HepG2 (cell line): ENCODE measurements around the gene EFCAB14. TPM values are rescaled to one million over a fixed set of nuclear protein-coding genes. Genes with fewer than 3 reads are reported as not detected.

Source experiments
- CBX1 ChIP-seq: IDR thresholded peaks from one replicate; pipeline ENCODE4 v1.6.1; 2016; ENCODE audit warnings: antibody characterized with exemption, low read depth
- CBX5 ChIP-seq: sonication (generic); formaldehyde crosslinking; IDR thresholded peaks from 2 replicates; pipeline ENCODE4 v1.4.0; 2020; ENCODE audit warnings: missing genetic modification reagents, borderline replicate concordance
- CEBPG ChIP-seq: IDR thresholded peaks from 2 replicates; pipeline ENCODE4 v1.6.1; 2016
- HNRNPH1 ChIP-seq: fragments of 200-400 bp; formaldehyde crosslinking; optimal IDR thresholded peaks from 2 replicates; pipeline ENCODE3; 2017; ENCODE audit warnings: mild to moderate bottlenecking, low read depth, low read length
- HOXA7 ChIP-seq: sonication (generic); formaldehyde crosslinking; IDR thresholded peaks from 2 replicates; pipeline ENCODE4 v1.8.1; 2022; ENCODE audit warnings: mild to moderate bottlenecking, missing genetic modification reagents, moderate library complexity
- KLF9 ChIP-seq: IDR thresholded peaks from 2 replicates; pipeline ENCODE4 v1.6.1; 2016; ENCODE audit warnings: low read depth
- LRRFIP1 ChIP-seq: sonication (generic); formaldehyde crosslinking; conservative IDR thresholded peaks from 2 replicates; pipeline ENCODE4 v1.4.0; 2020; ENCODE audit warnings: missing genetic modification reagents
- MED13 ChIP-seq: sonication (generic); formaldehyde crosslinking; IDR thresholded peaks from 2 replicates; pipeline ENCODE4 v1.5.0; 2020; ENCODE audit warnings: missing genetic modification reagents
- MTA1 ChIP-seq: sonication (generic); formaldehyde crosslinking; IDR thresholded peaks from 2 replicates; pipeline ENCODE4 v1.4.0; 2020; ENCODE audit warnings: missing genetic modification reagents, mild to moderate bottlenecking, borderline replicate concordance
- MTA3 ChIP-seq: sonication (generic); formaldehyde crosslinking; IDR thresholded peaks from 2 replicates; pipeline ENCODE4 v1.4.0; 2020; ENCODE audit warnings: missing genetic modification reagents
- NFKB2 ChIP-seq: sonication (generic); formaldehyde crosslinking; IDR thresholded peaks from 2 replicates; pipeline ENCODE4 v1.4.0; 2020; ENCODE audit warnings: missing genetic modification reagents, borderline replicate concordance
- NFKBIZ ChIP-seq: IDR thresholded peaks from 2 replicates; pipeline ENCODE4 v1.6.1; 2018; ENCODE audit warnings: missing genetic modification reagents, missing compliant biosample characterization
- PTBP1 ChIP-seq: fragments of 200-400 bp; formaldehyde crosslinking; IDR thresholded peaks from 2 replicates; pipeline ENCODE4 v1.6.1; 2018; ENCODE audit warnings: low read length, low read depth; ENCODE audit not compliant: poor library complexity, severe bottlenecking
- SIX1 ChIP-seq: sonication (generic); formaldehyde crosslinking; IDR thresholded peaks from 2 replicates; pipeline ENCODE4 v1.4.0; 2020; ENCODE audit warnings: missing genetic modification reagents, borderline replicate concordance
- TMF1 ChIP-seq: sonication (generic); formaldehyde crosslinking; IDR thresholded peaks from 2 replicates; pipeline ENCODE4 v1.8.1; 2022; ENCODE audit warnings: low read depth, missing genetic modification reagents
- ZFP36L1 ChIP-seq: sonication (generic); formaldehyde crosslinking; IDR thresholded peaks from 2 replicates; pipeline ENCODE4 v1.8.0; 2022; ENCODE audit warnings: mild to moderate bottlenecking, missing genetic modification reagents, moderate library complexity
- ZNF33A ChIP-seq: sonication (generic); formaldehyde crosslinking; IDR thresholded peaks from 2 replicates; pipeline ENCODE4 v1.5.1; 2020; ENCODE audit warnings: missing genetic modification reagents, mild to moderate bottlenecking, moderate library complexity, borderline replicate concordance
- ZNF530 ChIP-seq: sonication (generic); formaldehyde crosslinking; IDR thresholded peaks from 2 replicates; pipeline ENCODE4 v1.5.0; 2020; ENCODE audit warnings: low read depth, mild to moderate bottlenecking, missing genetic modification reagents
- ZNF616 ChIP-seq: sonication (generic); formaldehyde crosslinking; IDR thresholded peaks from 2 replicates; pipeline ENCODE4 v1.5.0; 2020; ENCODE audit warnings: low read depth, mild to moderate bottlenecking, missing genetic modification reagents
- ZNF777 ChIP-seq: sonication (generic); formaldehyde crosslinking; IDR thresholded peaks from 2 replicates; pipeline ENCODE4 v1.4.0; 2020; ENCODE audit warnings: missing genetic modification reagents
- ZNF781 ChIP-seq: sonication (generic); formaldehyde crosslinking; IDR thresholded peaks from 2 replicates; pipeline ENCODE4 v1.5.1; 2020; ENCODE audit warnings: borderline replicate concordance, mild to moderate bottlenecking, missing genetic modification reagents; ENCODE audit errors: not compliant biosample characterization
- ZNF788 ChIP-seq: sonication (generic); formaldehyde crosslinking; IDR thresholded peaks from 2 replicates; pipeline ENCODE4 v1.5.0; 2020; ENCODE audit warnings: mild to moderate bottlenecking, missing genetic modification reagents, borderline replicate concordance
- ZNF878 ChIP-seq: sonication (generic); formaldehyde crosslinking; IDR thresholded peaks from 2 replicates; pipeline ENCODE4 v1.8.1; 2023; ENCODE audit warnings: mild to moderate bottlenecking, missing genetic modification reagents, moderate library complexity
- polyA plus RNA-seq, 8 experiments: library from polyadenylated mRNA; depleted of rRNA in 3 of 8; stranded (reverse) in 7 of 8; unstranded in 1 of 8; fragments of >200 nt; fragmentation: Illumina TruSeq in 4 of 8; extraction: Trizol in 4 of 8; gene quantifications; 2 replicates each; pipeline versions ENCODE4 v1.2.1 to v1.2.3, GENCODE V29; 2011 to 2016; ENCODE audit warnings: low read depth in 4 of 8, missing spikeins in 1 of 8, mixed read lengths in 1 of 8; ENCODE audit not compliant: insufficient read depth in 1 of 8
- total RNA-seq, 5 experiments: library from RNA; depleted of rRNA; stranded (reverse); fragments of >200 nt; fragmentation: Illumina TruSeq; extraction: Trizol; gene quantifications; 2 replicates each; pipeline ENCODE4 v1.2.3, GENCODE V29; 2016; ENCODE audit warnings: low read depth in 1 of 5
- TF ChIP-seq, protein P1 (sequence below): fragments of 450-650 bp; IDR thresholded peaks from 2 replicates; pipeline ENCODE4 v1.6.1; 2016
- TF ChIP-seq, protein P2 (sequence below): IDR thresholded peaks from 2 replicates; pipeline ENCODE4 v1.6.1; 2016; ENCODE audit warnings: missing compliant biosample characterization, missing genetic modification reagents, borderline replicate concordance

EFCAB14 gene
- total and polyA plus RNA-seq, 2 of the 13 experiments (the other 11 are each of a cell fraction or from before 2014, with no cell fraction given) = 13.4 to 17.9 TPM

- TF ChIP-seq NFKBIZ (CRISPR knock-in tag) (0 out of 2 replicates have a peak, but pooled peaks have one; percentile 56), TMF1 (CRISPR knock-in tag) (no peak), CBX5 (CRISPR knock-in tag) (no peak), HOXA7 (CRISPR knock-in tag) (no peak), CBX1 (no peak), SIX1 (CRISPR knock-in tag) (no peak), HNRNPH1 (no peak), CEBPG (CRISPR knock-in tag) (no peak), MTA1 (0 out of 2 replicates have a peak, but pooled peaks have one; percentile 19), ZNF788 (CRISPR knock-in tag) (peak; percentile 87), PTBP1 (no peak), ZFP36L1 (CRISPR knock-in tag) (peak; percentile 60; the same call in 1 of the 2 replicates), LRRFIP1 (no peak), NFKB2 (no peak; the same call in 1 of the 2 replicates), ZNF530 (CRISPR knock-in tag) (no peak), MED13 (no peak), ZNF781 (CRISPR knock-in tag) (no peak), ZNF616 (peak; percentile 9; the same call in 1 of the 2 replicates), ZNF33A (CRISPR knock-in tag) (no peak), ZNF878 (no peak), KLF9 (CRISPR knock-in tag) (no peak), ZNF777 (CRISPR knock-in tag) (no peak), MTA3 (CRISPR knock-in tag) (no peak)
- TF ChIP-seq, protein P1, sequence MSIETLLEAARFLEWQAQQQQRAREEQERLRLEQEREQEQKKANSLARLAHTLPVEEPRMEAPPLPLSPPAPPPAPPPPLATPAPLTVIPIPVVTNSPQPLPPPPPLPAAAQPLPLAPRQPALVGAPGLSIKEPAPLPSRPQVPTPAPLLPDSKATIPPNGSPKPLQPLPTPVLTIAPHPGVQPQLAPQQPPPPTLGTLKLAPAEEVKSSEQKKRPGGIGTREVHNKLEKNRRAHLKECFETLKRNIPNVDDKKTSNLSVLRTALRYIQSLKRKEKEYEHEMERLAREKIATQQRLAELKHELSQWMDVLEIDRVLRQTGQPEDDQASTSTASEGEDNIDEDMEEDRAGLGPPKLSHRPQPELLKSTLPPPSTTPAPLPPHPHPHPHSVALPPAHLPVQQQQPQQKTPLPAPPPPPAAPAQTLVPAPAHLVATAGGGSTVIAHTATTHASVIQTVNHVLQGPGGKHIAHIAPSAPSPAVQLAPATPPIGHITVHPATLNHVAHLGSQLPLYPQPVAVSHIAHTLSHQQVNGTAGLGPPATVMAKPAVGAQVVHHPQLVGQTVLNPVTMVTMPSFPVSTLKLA = peak; percentile 4; the same call in 1 of the 2 replicates
- TF ChIP-seq, protein P2, sequence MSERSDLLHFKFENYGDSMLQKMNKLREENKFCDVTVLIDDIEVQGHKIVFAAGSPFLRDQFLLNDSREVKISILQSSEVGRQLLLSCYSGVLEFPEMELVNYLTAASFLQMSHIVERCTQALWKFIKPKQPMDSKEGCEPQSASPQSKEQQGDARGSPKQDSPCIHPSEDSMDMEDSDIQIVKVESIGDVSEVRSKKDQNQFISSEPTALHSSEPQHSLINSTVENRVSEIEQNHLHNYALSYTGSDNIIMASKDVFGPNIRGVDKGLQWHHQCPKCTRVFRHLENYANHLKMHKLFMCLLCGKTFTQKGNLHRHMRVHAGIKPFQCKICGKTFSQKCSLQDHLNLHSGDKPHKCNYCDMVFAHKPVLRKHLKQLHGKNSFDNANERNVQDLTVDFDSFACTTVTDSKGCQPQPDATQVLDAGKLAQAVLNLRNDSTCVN = no peak
Measured at GRCh38 chr1:46718727-46719622, at the start of gene EFCAB14 (continued).
